Measurements from ENCODE around the gene LCN9.

Gene LCN9

GRCh38 chr9:135698767-135699166 is 35.7 kb downstream of the LCN9 start:
- no peak for DNase-seq (ENCODE audit: low read depth in 2 of 2)

- no peak for DNase-seq (ENCODE audit: low read depth in 2 of 2)
Measured at GRCh38 chr9:135699440-135699839, 36.3 kb downstream of the LCN9 start, which contains the start of gene SOHLH1. Gene SOHLH1, minus strand, starts transcription at chr9:135699481. Its CDS starts 14 bp downstream, at chr9:135699467.

- no peak for DNase-seq (ENCODE audit: low read depth in 2 of 2)
Measured at GRCh38 chr9:135700525-135700924, 37.4 kb downstream of the LCN9 start.

- no peak for DNase-seq (ENCODE audit: low read depth in 2 of 2)
Measured at GRCh38 chr9:135701067-135701958, 38.2 kb downstream of the LCN9 start.

- DNase-seq (ENCODE audit: low read depth in 2 of 2), result peak; percentile 34 to 59
Measured at GRCh38 chr9:135701959-135702721, 39.0 kb downstream of the LCN9 start, which contains the start of gene KCNT1. Gene KCNT1, plus strand, starts transcription at chr9:135702185. Its CDS starts 74 bp downstream, at chr9:135702259.

GRCh38 chr9:135703726-135704125 is 40.6 kb downstream of the LCN9 start:
- DNase-seq (ENCODE audit: low read depth in 2 of 2), result no peak

- no peak for DNase-seq (ENCODE audit: low read depth in 2 of 2)
Measured at GRCh38 chr9:135704483-135704882, 41.4 kb downstream of the LCN9 start.

GRCh38 chr9:135705376-135705775 is 42.3 kb downstream of the LCN9 start:
- no peak for DNase-seq (ENCODE audit: low read depth in 2 of 2)

- no peak for DNase-seq (ENCODE audit: low read depth in 2 of 2)
Measured at GRCh38 chr9:135706288-135706687, 43.2 kb downstream of the LCN9 start.

GRCh38 chr9:135707252-135708138 is 44.4 kb downstream of the LCN9 start:
- DNase-seq (ENCODE audit: low read depth in 2 of 2), result no peak

GRCh38 chr9:135708164-135708563 is 45.1 kb downstream of the LCN9 start:
- no peak for DNase-seq (ENCODE audit: low read depth in 2 of 2)

- DNase-seq (ENCODE audit: low read depth in 2 of 2), result no peak
Measured at GRCh38 chr9:135711391-135711790, 48.3 kb downstream of the LCN9 start.

GRCh38 chr9:135711881-135712280 is 48.8 kb downstream of the LCN9 start:
- DNase-seq (ENCODE audit: low read depth in 2 of 2), result no peak

- DNase-seq (ENCODE audit: low read depth in 2 of 2), result no peak
Measured at GRCh38 chr9:135712613-135713295, 49.6 kb downstream of the LCN9 start.

GRCh38 chr9:135714242-135715055 is 51.3 kb downstream of the LCN9 start:
- DNase-seq (ENCODE audit: low read depth in 2 of 2), result no peak

GRCh38 chr9:135715056-135715595 is 52.0 kb downstream of the LCN9 start:
- no peak for DNase-seq (ENCODE audit: low read depth in 2 of 2)

GRCh38 chr9:135716045-135716444 is 52.9 kb downstream of the LCN9 start:
- DNase-seq (ENCODE audit: low read depth in 2 of 2), result no peak

Data from stimulated activated CD4-positive, alpha-beta T cell treated with anti-CD3 and anti-CD28 coated beads, Interleukin-1b, Interleukin-23, amount 100 ng/mL, for 4 hours (primary cell).